H54 (cell line): ENCODE data around the gene LRP5.
A peak's percentile ranks its signal among the peaks of the same experiment; 100 is the strongest.

Experiments
- DNase-seq: peaks from one replicate; pipeline ENCODE4 v3.0.0; 2011; ENCODE audit warnings: low spot score, mixed read lengths; ENCODE audit not compliant: insufficient read length
- FAIRE-seq: peaks from 3 replicates; lab custom pipeline; 2011; peaks lifted over from hg19 to GRCh38; lab: Jason Lieb, UNC
- POLR2A ChIP-seq: IDR thresholded peaks from 2 replicates; pipeline ENCODE4 v1.6.1; 2011; ENCODE audit warnings: low read depth, mild to moderate bottlenecking, low read length

LRP5 gene

DNA sequence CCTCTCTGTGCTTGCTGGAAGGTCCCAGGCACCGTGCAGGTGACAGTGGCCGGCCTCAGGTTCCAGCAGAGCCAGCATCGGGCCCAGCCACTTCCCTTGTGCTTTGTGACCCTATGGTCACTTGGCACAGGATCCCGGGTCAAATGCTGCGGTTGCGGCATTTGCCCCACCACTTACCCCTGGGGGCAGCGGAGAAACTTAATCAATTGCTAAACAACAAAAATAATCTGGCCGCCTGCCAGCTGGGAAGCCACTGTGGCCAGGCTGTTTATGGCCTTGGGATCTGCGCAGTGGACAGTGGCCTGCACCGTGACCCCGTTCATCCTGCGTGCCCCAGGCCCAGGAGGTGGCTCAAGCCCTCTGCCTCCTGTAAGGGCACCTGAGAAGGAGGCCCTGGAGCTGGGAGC, 65.0 kb downstream of the LRP5 start:
- FAIRE-seq = no peak
- TF ChIP-seq POLR2A = no peak
- no peak for DNase-seq

GRCh38 chr11:68379206-68379605, 66.8 kb downstream of the LRP5 start:
- DNase-seq = no peak
- no peak for FAIRE-seq
- no peak for TF ChIP-seq POLR2A

DNA sequence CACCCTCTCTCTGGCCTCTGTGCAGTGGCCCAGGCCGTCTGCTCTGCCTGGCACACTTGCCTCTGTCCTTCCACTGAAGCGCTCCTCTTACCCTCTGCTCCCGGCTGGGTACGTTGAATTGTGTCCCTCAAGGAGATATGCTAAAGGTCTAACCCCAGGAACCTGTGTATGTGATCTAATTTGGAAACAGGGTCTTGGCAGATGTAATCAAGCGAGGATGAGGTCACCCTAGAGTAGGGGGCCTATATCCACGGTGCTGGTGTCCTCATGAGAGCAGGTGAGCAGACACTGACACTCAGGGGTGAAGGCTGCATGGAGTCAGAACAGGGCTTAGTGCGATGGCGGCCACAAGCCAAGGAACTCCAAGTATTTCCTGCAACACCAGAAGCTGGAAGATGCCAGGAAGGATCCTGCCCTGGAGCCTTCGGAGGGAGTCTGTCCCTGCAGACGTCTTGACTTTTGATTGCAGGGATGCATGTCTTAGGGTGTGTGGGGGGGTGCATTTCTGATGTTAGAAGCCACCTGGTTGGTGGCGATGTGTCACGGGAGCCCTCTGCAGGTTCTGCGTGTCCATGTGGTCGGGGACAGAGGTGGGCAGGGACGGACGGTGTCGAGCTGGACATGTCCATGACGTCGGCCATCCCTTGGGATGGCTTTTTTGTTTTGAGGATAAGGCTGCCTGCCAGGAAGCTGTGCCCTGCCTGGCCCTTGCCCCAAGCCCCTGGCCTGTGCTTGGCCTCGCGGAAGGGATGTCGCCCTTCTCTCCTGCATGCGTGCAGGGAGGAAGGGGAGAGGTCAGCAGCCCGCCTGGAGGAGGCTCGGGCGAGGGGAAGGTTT, 68.6 kb downstream of the LRP5 start:
- FAIRE-seq (no peak), DNase-seq (no peak)
- TF ChIP-seq POLR2A = no peak

GRCh38 chr11:68381716-68382115, 69.3 kb downstream of the LRP5 start:
- no peak for FAIRE-seq
- TF ChIP-seq POLR2A = no peak
- no peak for DNase-seq

- FAIRE-seq = no peak
Observed at GRCh38 chr11:68382358-68382998, 70.1 kb downstream of the LRP5 start.

GRCh38 chr11:68383976-68384501, 71.6 kb downstream of the LRP5 start:
- DNase-seq (peak; percentile 49), FAIRE-seq (no peak)
- TF ChIP-seq POLR2A = no peak

More at GRCh38 chr11:68382358-68382998, 70.1 kb downstream of the LRP5 start:
- no peak for DNase-seq
- TF ChIP-seq POLR2A = no peak

DNA sequence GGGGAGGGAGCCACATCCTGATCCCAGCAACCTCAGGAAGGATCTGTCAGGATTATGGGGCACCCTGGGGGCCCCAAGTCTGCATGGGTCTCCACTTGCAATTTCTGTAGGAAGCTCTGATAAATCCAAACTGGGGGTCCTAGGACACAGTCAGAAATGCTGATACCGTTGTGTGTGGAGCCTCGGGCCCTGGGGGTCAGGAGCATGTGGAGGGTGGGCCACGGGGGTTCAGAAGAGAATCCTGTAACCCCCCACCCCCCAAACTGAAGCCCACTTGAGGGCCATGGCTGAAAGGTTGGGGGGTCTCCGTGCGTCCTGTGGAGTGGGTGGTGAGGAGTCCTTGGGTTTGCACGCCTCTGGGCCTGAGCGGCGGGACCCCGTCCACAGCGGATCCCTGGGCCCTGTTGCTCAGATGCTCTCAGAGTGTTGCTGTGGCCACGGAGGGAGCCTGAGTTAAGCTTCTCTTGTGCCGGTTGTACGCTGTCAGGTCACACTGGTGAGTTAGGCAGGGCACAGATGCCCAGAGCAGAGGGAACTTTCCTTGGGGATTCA, 72.2 kb downstream of the LRP5 start:
- TF ChIP-seq POLR2A = no peak
- DNase-seq (no peak), FAIRE-seq (no peak)

GRCh38 chr11:68385128-68385527, 72.7 kb downstream of the LRP5 start:
- TF ChIP-seq POLR2A = no peak
- no peak for FAIRE-seq
- DNase-seq = no peak

DNA sequence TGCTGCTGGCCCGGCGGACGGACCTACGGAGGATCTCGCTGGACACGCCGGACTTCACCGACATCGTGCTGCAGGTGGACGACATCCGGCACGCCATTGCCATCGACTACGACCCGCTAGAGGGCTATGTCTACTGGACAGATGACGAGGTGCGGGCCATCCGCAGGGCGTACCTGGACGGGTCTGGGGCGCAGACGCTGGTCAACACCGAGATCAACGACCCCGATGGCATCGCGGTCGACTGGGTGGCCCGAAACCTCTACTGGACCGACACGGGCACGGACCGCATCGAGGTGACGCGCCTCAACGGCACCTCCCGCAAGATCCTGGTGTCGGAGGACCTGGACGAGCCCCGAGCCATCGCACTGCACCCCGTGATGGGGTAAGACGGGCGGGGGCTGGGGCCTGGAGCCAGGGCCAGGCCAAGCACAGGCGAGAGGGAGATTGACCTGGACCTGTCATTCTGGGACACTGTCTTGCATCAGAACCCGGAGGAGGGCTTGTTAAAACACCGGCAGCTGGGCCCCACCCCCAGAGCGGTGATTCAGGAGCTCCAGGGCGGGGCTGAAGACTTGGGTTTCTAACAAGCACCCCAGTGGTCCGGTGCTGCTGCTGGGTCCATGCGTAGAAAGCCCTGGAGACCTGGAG, 74.1 kb downstream of the LRP5 start:
- FAIRE-seq (no peak), DNase-seq (no peak)
- TF ChIP-seq POLR2A = no peak

DNA sequence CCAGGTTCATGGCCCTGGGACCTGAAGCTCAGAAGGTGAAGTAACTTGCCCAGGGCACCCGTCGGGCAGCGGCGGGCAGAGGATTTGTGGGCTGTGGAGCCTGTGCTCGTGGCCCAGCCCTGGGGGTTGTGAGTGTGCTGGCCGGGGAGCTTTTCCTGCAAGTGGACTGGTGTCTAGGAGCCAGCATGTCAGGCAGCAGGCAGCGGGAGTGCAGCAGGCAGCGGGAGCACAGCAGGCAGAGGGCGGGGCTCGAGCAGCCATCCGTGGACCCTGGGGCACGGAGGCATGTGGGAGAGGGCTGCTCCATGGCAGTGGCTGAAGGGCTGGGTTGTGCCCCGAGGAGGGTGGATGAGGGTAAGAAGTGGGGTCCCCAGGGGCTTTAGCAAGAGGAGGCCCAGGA, 75.4 kb downstream of the LRP5 start:
- DNase-seq (no peak), FAIRE-seq (no peak)
- TF ChIP-seq POLR2A = no peak

DNA sequence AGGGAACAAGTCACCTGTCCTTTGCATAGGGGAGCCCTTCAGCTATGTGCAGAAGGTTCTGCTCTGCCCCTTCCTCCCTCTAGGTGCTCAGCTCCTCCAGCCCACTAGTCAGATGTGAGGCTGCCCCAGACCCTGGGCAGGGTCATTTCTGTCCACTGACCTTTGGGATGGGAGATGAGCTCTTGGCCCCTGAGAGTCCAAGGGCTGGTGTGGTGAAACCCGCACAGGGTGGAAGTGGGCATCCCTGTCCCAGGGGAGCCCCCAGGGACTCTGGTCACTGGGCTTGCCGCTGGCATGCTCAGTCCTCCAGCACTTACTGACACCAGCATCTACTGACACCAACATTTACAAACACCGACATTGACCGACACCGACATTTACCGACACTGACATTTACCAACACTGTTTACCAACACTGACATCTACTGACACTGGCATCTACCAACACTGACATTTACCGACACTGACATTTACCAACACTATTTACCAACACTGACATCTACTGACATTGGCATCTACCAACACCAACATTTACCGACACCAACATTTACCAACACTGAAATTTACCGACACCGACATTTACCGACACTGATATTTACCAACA, 76.3 kb downstream of the LRP5 start:
- no peak for FAIRE-seq
- no peak for TF ChIP-seq POLR2A
- no peak for DNase-seq

DNA sequence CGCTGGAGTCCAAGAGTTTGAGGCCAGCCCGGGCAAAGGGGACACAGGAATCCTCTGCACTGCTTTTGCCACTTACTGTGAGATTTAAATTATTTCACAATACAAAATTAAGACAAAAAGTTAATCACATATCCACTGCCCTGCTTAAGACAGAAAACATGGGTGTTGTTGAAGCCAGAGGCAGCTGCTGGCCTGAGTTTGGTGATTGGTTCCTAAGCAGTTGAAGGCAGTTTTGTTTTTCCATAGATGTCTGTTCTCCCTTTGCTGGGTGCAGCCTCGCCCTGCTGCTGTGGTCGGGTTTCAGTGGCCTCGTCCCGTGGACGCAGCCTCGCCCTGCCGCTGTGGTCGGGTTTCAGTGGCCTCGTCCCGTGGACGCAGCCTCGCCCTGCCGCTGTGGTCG, 77.9 kb downstream of the LRP5 start:
- FAIRE-seq (no peak), DNase-seq (no peak)
- TF ChIP-seq POLR2A = no peak

DNA sequence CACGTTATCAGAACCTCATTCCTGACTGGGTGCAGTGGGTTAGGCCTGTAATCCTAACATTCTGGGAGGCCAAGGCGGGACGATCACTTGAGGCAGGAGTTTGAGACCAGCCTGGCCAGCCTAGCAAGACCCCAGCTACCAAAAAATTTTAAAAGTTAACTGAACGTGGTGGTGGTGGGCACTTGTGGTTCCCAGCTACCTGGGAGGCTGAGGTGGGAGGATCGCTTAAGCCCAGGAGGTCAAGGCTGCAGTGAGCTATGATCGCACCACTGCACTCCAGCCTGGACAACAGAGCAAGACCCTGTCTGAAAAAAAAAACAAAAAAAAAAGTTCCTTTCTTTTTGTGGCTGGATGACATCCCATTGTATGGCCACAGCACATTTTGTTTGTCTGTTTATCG, 80.4 kb downstream of the LRP5 start:
- TF ChIP-seq POLR2A = no peak
- no peak for FAIRE-seq
- DNase-seq = no peak
